ENCODE measurements around the gene DAPK1. TPM values are rescaled to one million over a fixed set of nuclear protein-coding genes. Genes with fewer than 3 reads are reported as not detected.

DAPK1 gene
- total RNA-seq, 1 donor from 2014 or later: 17.8 TPM

GRCh38 chr9:87750726-87751125 lies 253.1 kb downstream of the DAPK1 start:
- H3K4me1 ChIP-seq: no peaks in the 10 kb centered on the region
- no peak overlapping the region for H3K27ac ChIP-seq
- no peaks in the 10 kb centered on the region for H3K36me3 ChIP-seq
- H3K27me3 ChIP-seq: no peaks in the 10 kb centered on the region
- TF ChIP-seq CTCF (IDR thresholded peaks at IDR 0.05): no peak
- H3K4me3 ChIP-seq: no peak overlapping the region
- intact Hi-C loops (cut with DNase I): no loop called here
- peaks cover 0 to 3% of the 10 kb centered on the region in 2 donors for H3K9me3 ChIP-seq
- DNase-seq (ENCODE audit: low spot score in 2 of 2): no peak

- H3K9me3 ChIP-seq: peaks cover 0 to 3% of the 10 kb centered on the region in 2 donors
- H3K36me3 ChIP-seq: no peaks in the 10 kb centered on the region
- no peaks in the 10 kb centered on the region for H3K27me3 ChIP-seq
- no peak for DNase-seq (ENCODE audit: low spot score in 2 of 2)
- H3K4me3 ChIP-seq: no peak overlapping the region
- H3K4me1 ChIP-seq: no peaks in the 10 kb centered on the region
- TF ChIP-seq CTCF (IDR thresholded peaks at IDR 0.05): no peak
- no peak overlapping the region for H3K27ac ChIP-seq
- intact Hi-C loops (cut with DNase I): no loop called here
These were observed 253.8 kb downstream of the DAPK1 start for GRCh38 chr9:87751423-87751822.

GRCh38 chr9:87751868-87752267 lies 254.2 kb downstream of the DAPK1 start:
- H3K4me1 ChIP-seq: no peaks in the 10 kb centered on the region
- DNase-seq (ENCODE audit: low spot score in 2 of 2): no peak
- H3K4me3 ChIP-seq: no peak overlapping the region
- no peak for TF ChIP-seq CTCF (IDR thresholded peaks at IDR 0.05)
- intact Hi-C loops (cut with DNase I): no loop called here
- H3K36me3 ChIP-seq: no peaks in the 10 kb centered on the region
- no peaks in the 10 kb centered on the region for H3K27me3 ChIP-seq
- no peak overlapping the region for H3K27ac ChIP-seq
- H3K9me3 ChIP-seq: peaks cover 0 to 3% of the 10 kb centered on the region in 2 donors

- Histone ChIP-seq H3K9me3 (peaks cover 0 to 3% of the 10 kb centered on the region in 2 donors), H3K27me3 (no peaks in the 10 kb centered on the region), H3K4me1 (no peaks in the 10 kb centered on the region), H3K27ac (no peak overlapping the region), H3K4me3 (no peak overlapping the region), H3K36me3 (no peaks in the 10 kb centered on the region)
- DNase-seq (ENCODE audit: low spot score in 2 of 2): no peak
- TF ChIP-seq CTCF (IDR thresholded peaks at IDR 0.05): no peak
- intact Hi-C loops (cut with DNase I): no loop called here
These were observed 255.6 kb downstream of the DAPK1 start for GRCh38 chr9:87753313-87753712.

Other genes with a start within 250 kb of the DAPK1 start
- gene CTSL, start 228.3 kb downstream of the DAPK1 start, total RNA-seq: 97.8 TPM